Neutrophil (primary cell): ENCODE results near the gene KIF26A.
A peak's percentile ranks its signal among the peaks of the same experiment; 100 is the strongest.

Experiments
- H3K27ac ChIP-seq: fragments of 200-600 bp; sonication (generic); 2 replicates; pipeline ENCODE4 v1.5.1; 2016; ENCODE audit warnings: mild to moderate bottlenecking, moderate library complexity
- H3K27me3 ChIP-seq: fragments of 200-600 bp; sonication (generic); 2 replicates; pipeline ENCODE4 v1.6.0; 2016; ENCODE audit warnings: mild to moderate bottlenecking
- H3K36me3 ChIP-seq: fragments of 200-600 bp; sonication (generic); 2 replicates; pipeline ENCODE4 v1.5.1; 2017
- H3K4me1 ChIP-seq, 2 experiments: fragments of 200-600 bp in 1 of 2; sonication (generic) in 1 of 2; 1 replicate in 1 of 2; 2 replicates in 1 of 2; pipeline versions ENCODE4 v1.5.1 to v1.6.1; 2013 to 2016; ENCODE audit warnings: low read depth in 1 of 2, low read length in 1 of 2, mild to moderate bottlenecking in 1 of 2, moderate library complexity in 1 of 2; ENCODE audit not compliant: control insufficient read depth in 1 of 2, insufficient read depth in 1 of 2
- H3K4me3 ChIP-seq, 2 experiments: fragments of 200-600 bp in 1 of 2; sonication (generic) in 1 of 2; 1 replicate in 1 of 2; 2 replicates in 1 of 2; pipeline ENCODE4 v1.5.1; 2013 to 2016; ENCODE audit warnings: low read depth in 1 of 2, low read length in 1 of 2, mild to moderate bottlenecking in 1 of 2, moderate library complexity in 1 of 2
- H3K9me3 ChIP-seq: fragments of 200-600 bp; sonication (generic); 2 replicates; pipeline ENCODE4 v1.5.1; 2016
- CTCF ChIP-seq: fragments of 200-600 bp; sonication (generic); IDR thresholded peaks from 2 replicates; pipeline ENCODE4 v1.5.1; 2016; ENCODE audit warnings: antibody characterized with exemption

The KIF26A gene

DNA sequence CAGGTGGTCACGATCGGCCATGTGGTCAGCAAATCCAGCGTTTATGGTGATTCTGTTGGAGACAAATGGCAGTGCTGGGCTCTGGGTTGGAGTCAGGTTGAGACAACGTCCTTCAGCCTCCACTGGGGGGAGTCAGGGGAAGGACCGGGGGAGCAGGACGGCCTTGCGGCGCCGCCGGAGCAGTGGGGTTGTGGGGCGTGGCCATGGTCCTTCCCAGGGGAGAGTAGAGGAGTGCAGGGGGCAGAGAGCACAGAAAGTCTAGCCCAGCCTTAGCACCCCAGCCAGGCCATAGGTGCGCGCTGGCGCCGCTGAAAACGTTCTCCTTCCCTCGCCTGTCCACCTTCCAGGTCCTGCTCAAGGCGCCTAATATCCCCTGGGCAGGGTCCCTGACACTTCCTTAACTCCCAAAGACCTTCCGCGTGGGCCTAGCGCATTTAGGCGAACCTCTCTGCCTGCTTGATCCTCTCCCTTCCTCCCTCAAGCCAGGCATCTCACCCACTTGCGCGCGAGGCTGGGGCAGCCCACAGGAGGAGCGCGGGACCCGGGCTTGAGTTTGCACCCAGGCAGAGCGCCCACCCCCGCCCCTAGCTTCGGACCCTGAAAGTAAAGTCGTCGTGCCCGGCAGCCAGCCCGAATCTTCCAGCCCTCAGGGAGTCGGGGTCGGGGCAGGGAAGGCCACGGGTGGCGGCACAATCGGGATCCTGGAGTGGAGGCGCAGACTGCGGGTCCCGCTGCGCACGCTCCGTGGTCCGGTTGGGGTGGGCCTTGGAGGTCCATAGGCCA is 3.1 kb upstream of the KIF26A start:
- TF ChIP-seq CTCF = no peak
- no peaks in the 10 kb centered on the region for H3K9me3 ChIP-seq
- H3K27ac ChIP-seq = no peak overlapping the region
- H3K4me3 ChIP-seq = no peak overlapping the region
- peaks cover 7 to 13% of the 10 kb centered on the region in 2 experiments for H3K4me1 ChIP-seq
- H3K27me3 ChIP-seq = peaks cover 91% of the 10 kb centered on the region
- H3K36me3 ChIP-seq = no peaks in the 10 kb centered on the region

DNA sequence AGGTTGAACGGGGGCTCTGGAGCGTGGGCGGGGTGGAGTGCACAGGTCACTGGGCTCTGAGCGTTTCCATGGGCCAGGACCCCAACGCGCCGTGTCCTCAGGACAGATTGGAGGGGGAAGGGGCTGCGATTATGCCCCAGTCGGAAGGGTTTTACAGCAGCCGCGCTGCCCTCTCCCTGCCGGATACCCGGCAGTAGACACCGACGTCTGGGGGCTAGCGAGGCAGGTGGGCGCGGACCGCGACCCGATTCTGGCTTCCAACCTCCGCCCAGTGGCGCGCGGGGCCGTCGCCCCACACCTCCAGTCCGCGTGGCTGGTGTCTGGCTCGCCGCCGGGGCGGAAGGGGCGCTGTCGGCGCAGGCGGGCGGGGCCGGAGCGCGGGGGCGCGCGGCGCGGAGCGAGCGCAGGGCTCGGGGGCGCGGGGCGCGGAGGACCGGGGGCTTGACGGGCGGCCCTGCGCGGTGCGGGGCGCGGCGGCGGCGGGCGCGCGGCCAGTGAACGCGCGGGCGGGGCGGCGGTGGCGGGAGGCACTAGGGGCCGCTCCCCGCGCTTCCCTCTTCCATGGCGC is 2.4 kb upstream of the KIF26A start:
- Histone ChIP-seq H3K4me3 (no peak overlapping the region), H3K27ac (no peak overlapping the region), H3K4me1 (peaks cover 7 to 13% of the 10 kb centered on the region in 2 experiments), H3K36me3 (no peaks in the 10 kb centered on the region), H3K27me3 (peaks cover 98% of the 10 kb centered on the region), H3K9me3 (no peaks in the 10 kb centered on the region)
- no peak for TF ChIP-seq CTCF

GRCh38 chr14:104136472-104137296 is 1.7 kb upstream of the KIF26A start:
- TF ChIP-seq CTCF = no peak
- H3K27me3 ChIP-seq = peaks cover 98% of the 10 kb centered on the region

GRCh38 chr14:104137297-104138097 is 890 bp upstream of the KIF26A start:
- Histone ChIP-seq H3K36me3 (no peaks in the 10 kb centered on the region), H3K9me3 (no peaks in the 10 kb centered on the region), H3K4me1 (peaks cover 7 to 13% of the 10 kb centered on the region in 2 experiments), H3K4me3 (peak overlapping the region in 1 of 2 experiments; percentile 22), H3K27me3 (peaks cover 95% of the 10 kb centered on the region), H3K27ac (no peak overlapping the region)
- TF ChIP-seq CTCF = no peak

More at GRCh38 chr14:104136472-104137296, 1.7 kb upstream of the KIF26A start:
- Histone ChIP-seq H3K9me3 (no peaks in the 10 kb centered on the region), H3K27ac (no peak overlapping the region), H3K4me3 (no peak overlapping the region), H3K4me1 (peaks cover 7 to 13% of the 10 kb centered on the region in 2 experiments), H3K36me3 (no peaks in the 10 kb centered on the region)
